ENCODE results near the gene ADAMTSL1. TPM values are rescaled to one million over a fixed set of nuclear protein-coding genes. Genes with fewer than 3 reads are reported as not detected.
"Not testable (repeated sequence)": the region's sequence is repeated elsewhere in the genome, so short reads cannot be mapped to it uniquely, and the experiment has no call there.

Gene ADAMTSL1
- total and polyA plus RNA-seq, 9 of the 15 experiments (the other 6 are each of a cell fraction or from before 2014, with no cell fraction given): 0.01 TPM; not detected in 8

DNA sequence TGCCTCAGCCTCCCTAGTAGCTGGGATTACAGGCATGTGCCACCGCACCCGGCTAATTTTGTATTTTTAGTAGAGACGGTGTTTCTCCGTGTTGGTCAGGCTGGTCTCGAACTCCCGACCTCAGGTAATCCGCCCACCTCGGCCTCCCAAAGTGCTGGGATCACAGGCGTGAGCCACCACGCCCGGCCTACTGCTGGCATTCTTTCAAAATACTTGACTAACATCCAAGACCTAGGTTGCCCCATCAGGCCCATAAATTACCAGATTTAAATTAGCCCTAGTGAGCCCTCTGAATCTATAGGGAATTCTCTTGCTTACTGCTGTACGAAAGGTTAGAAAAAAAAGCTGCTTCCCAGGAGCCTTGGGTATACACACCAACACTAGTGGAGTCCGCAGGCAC is 456.7 kb downstream of the ADAMTSL1 start:
- POLR2A ChIA-PET; in situ Hi-C loops (cut with MboI); H4K20me1 ChIP-seq (replicated peaks; ENCODE audit: control insufficient read depth, insufficient read depth, low read length); H3K4me3 ChIP-seq; H3K4me2 ChIP-seq (ENCODE audit: insufficient read depth, low read length); H2AFZ ChIP-seq (ENCODE audit: low read depth, low read length); BruUV-seq (replicated peaks); DNase-seq (ENCODE audit: extremely low read depth in 1 of 4, low spot score in 3 of 4); H3K27ac ChIP-seq (ENCODE audit: extremely low read depth, low read depth, low read length); H3K36me3 ChIP-seq (ENCODE audit: control insufficient read depth, insufficient read depth, low read length); CTCF ChIA-PET (ENCODE audit: low intra/inter-chr PET ratio); FAIRE-seq; H3K79me2 ChIP-seq (ENCODE audit: control insufficient read depth, insufficient read depth, low read length); H3K9ac ChIP-seq (ENCODE audit: insufficient read depth in 1 of 2, low read depth in 2 of 2, low read length in 2 of 2); H3K9me1 ChIP-seq (ENCODE audit: control insufficient read depth, insufficient read depth, low read length); H3K27me3 ChIP-seq (ENCODE audit: control insufficient read depth in 2 of 2, insufficient read depth in 2 of 2, low read length in 2 of 2); H3K9me3 ChIP-seq (replicated peaks; ENCODE audit: control insufficient read depth, insufficient read depth, low read depth, low read length); intact Hi-C loops (cut with micrococcal nuclease); H3K4me1 ChIP-seq (replicated peaks in 1 of 2; ENCODE audit: control insufficient read depth in 2 of 2, insufficient read depth in 2 of 2, low read length in 2 of 2); ATAC-seq: not testable (repeated sequence)
- 0% methylated on average over 6 of the region's 13 CpGs for WGBS (ENCODE audit: insufficient coverage, low coverage, missing lambda C conversion rate)

DNA sequence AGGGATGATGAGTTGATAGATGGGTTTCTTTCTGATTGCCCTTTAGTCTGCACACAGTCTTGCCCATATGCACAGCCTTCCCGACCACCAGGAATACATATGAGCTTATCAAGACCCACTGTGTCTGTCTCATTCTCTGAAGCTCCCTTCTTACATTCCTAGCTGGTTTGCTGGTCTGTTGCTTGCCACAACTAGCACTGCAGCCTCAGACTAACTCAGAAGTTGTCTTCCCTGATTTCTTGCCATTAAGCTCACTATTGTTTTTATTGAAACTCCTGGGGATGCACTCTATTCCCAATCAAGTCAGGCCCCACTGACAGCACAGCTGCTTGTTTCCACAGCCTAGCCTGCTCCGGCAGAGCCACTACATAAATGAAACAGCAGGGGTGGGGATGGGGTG is 461.6 kb downstream of the ADAMTSL1 start:
- Histone ChIP-seq H4K20me1 (replicated peaks; ENCODE audit: control insufficient read depth, insufficient read depth, low read length) (no peaks in the 10 kb centered on the region), H3K9ac (ENCODE audit: insufficient read depth in 1 of 2, low read depth in 2 of 2, low read length in 2 of 2) (no peak overlapping the region), H3K9me1 (ENCODE audit: control insufficient read depth, insufficient read depth, low read length) (no peaks in the 10 kb centered on the region), H3K36me3 (ENCODE audit: control insufficient read depth, insufficient read depth, low read length) (no peaks in the 10 kb centered on the region), H3K4me3 (no peak overlapping the region), H2AFZ (ENCODE audit: low read depth, low read length) (no peak overlapping the region), H3K4me2 (ENCODE audit: insufficient read depth, low read length) (no peak overlapping the region), H3K4me1 (replicated peaks in 1 of 2; ENCODE audit: control insufficient read depth in 2 of 2, insufficient read depth in 2 of 2, low read length in 2 of 2) (peaks cover 0 to 4% of the 10 kb centered on the region in 2 experiments; a peak in 2 of 5 replicates), H3K79me2 (ENCODE audit: control insufficient read depth, insufficient read depth, low read length) (no peaks in the 10 kb centered on the region), H3K27ac (ENCODE audit: extremely low read depth, low read depth, low read length) (no peak overlapping the region), H3K9me3 (replicated peaks; ENCODE audit: control insufficient read depth, insufficient read depth, low read depth, low read length) (no peaks in the 10 kb centered on the region), H3K27me3 (ENCODE audit: control insufficient read depth in 2 of 2, insufficient read depth in 2 of 2, low read length in 2 of 2) (no peaks in the 10 kb centered on the region)
- no TSS peak for BruUV-seq (replicated peaks)
- FAIRE-seq: no peak
- ATAC-seq: no peak
- in situ Hi-C loops (cut with MboI) (no loop called here), intact Hi-C loops (cut with micrococcal nuclease) (no loop called here)
- 4% methylated on average over 2 of the region's 2 CpGs for WGBS (ENCODE audit: insufficient coverage, low coverage, missing lambda C conversion rate)
- POLR2A ChIA-PET: interaction anchor here (0.6 kb wide), 1 partner anchor 29 kb away, joined by 3 read pairs; no protein-coding TSS in a partner anchor
- DNase-seq (ENCODE audit: extremely low read depth in 1 of 4, low spot score in 3 of 4): no peak
- CTCF ChIA-PET (ENCODE audit: low intra/inter-chr PET ratio): no interaction called here
- TF ChIP-seq, protein P1, sequence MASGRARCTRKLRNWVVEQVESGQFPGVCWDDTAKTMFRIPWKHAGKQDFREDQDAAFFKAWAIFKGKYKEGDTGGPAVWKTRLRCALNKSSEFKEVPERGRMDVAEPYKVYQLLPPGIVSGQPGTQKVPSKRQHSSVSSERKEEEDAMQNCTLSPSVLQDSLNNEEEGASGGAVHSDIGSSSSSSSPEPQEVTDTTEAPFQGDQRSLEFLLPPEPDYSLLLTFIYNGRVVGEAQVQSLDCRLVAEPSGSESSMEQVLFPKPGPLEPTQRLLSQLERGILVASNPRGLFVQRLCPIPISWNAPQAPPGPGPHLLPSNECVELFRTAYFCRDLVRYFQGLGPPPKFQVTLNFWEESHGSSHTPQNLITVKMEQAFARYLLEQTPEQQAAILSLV (tag; IDR thresholded peaks at IDR 0.05): no peak
- TF ChIP-seq ZNF239 (CRISPR knock-in tag; IDR thresholded peaks at IDR 0.05): no peak
- no peak for TF ChIP-seq PTTG1 (tag; IDR thresholded peaks at IDR 0.05; ENCODE audit: low read depth)
- TF ChIP-seq FOXM1 (IDR thresholded peaks at IDR 0.05; ENCODE audit: low read depth): no peak
- no peak for TF ChIP-seq FOXM1 (CRISPR knock-in tag; IDR thresholded peaks at IDR 0.05; ENCODE audit: low read depth)
- TF ChIP-seq, protein P2, sequence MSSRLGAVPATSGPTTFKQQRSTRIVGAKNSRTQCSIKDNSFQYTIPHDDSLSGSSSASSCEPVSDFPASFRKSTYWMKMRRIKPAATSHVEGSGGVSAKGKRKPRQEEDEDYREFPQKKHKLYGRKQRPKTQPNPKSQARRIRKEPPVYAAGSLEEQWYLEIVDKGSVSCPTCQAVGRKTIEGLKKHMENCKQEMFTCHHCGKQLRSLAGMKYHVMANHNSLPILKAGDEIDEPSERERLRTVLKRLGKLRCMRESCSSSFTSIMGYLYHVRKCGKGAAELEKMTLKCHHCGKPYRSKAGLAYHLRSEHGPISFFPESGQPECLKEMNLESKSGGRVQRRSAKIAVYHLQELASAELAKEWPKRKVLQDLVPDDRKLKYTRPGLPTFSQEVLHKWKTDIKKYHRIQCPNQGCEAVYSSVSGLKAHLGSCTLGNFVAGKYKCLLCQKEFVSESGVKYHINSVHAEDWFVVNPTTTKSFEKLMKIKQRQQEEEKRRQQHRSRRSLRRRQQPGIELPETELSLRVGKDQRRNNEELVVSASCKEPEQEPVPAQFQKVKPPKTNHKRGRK (tag; IDR thresholded peaks at IDR 0.05): no peak
- no peak for TF ChIP-seq GABPA (tag; conservative IDR thresholded peaks at IDR 0.05; ENCODE audit: low read depth)
- no peak for TF ChIP-seq STAT5B (CRISPR knock-in tag; IDR thresholded peaks at IDR 0.05)
- no peak for TF ChIP-seq ZNF3 (CRISPR knock-in tag; IDR thresholded peaks at IDR 0.05)
- TF ChIP-seq, protein P3, sequence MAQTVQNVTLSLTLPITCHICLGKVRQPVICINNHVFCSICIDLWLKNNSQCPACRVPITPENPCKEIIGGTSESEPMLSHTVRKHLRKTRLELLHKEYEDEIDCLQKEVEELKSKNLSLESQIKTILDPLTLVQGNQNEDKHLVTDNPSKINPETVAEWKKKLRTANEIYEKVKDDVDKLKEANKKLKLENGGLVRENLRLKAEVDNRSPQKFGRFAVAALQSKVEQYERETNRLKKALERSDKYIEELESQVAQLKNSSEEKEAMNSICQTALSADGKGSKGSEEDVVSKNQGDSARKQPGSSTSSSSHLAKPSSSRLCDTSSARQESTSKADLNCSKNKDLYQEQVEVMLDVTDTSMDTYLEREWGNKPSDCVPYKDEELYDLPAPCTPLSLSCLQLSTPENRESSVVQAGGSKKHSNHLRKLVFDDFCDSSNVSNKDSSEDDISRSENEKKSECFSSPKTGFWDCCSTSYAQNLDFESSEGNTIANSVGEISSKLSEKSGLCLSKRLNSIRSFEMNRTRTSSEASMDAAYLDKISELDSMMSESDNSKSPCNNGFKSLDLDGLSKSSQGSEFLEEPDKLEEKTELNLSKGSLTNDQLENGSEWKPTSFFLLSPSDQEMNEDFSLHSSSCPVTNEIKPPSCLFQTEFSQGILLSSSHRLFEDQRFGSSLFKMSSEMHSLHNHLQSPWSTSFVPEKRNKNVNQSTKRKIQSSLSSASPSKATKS (CRISPR knock-in tag; IDR thresholded peaks at IDR 0.05): no peak
- no peak for TF ChIP-seq TEAD2 (tag; IDR thresholded peaks at IDR 0.05)
- no peak for TF ChIP-seq HIVEP1 (CRISPR knock-in tag; IDR thresholded peaks at IDR 0.05)

Data from K562 (cell line).